Measurements from ENCODE around the gene DIO1. TPM values are rescaled to one million over a fixed set of nuclear protein-coding genes. Genes with fewer than 3 reads are reported as not detected.

DIO1 gene
- polyA plus RNA-seq, 1 of the 3 experiments (the other 2 are of a cell fraction) = not detected

DNA sequence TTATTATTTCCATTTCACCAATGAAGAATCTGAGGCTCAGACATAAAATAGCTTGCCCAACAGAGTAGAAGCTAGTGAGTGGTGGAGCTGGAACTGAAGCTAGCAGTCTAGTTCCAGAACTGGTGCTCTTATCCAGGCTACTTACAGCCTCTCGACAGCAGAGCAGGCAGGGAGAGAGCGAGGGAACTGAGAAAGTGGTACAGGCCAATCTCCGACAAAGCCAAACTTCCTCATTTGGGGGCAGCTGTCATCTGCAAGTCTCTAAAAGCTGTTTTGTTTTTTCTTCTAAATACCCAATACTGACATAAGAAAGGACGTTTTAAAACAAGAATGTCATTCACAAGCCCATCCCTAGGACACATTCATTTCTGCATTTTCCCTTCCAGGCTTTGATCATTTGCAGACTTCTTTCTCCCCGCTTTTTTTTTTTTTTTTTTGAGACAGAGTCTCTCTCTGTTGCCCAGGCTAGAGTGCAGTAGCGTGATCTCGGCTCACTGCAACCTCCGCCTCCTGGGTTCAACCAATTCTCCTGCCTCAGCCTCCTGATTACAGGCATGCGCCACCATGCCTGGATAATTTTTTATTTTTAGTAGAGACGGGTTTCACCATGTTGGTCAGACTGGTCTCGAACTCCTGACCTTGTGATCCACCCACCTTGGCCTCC is 24.4 kb upstream of the DIO1 start:
- H2AFZ ChIP-seq (ENCODE audit: low read depth) = no peak overlapping the region
- POLR2A ChIA-PET = no interaction called here

GRCh38 chr1:53871221-53871620 is 22.8 kb upstream of the DIO1 start:
- CTCF ChIA-PET = interaction anchor here (0.9 to 3.7 kb wide), 4 partner anchors 10 to 89 kb away, joined by 3 to 22 read pairs (median 16); no protein-coding TSS in a partner anchor
- H3K27me3 ChIP-seq (ENCODE audit: insufficient read depth) = no peaks in the 10 kb centered on the region
- no peaks in the 10 kb centered on the region for H3K9me2 ChIP-seq
- no peaks in the 10 kb centered on the region for H3K9me3 ChIP-seq
- no peaks in the 10 kb centered on the region for H4K20me1 ChIP-seq (ENCODE audit: insufficient read depth)
- no peak overlapping the region for H3K4me3 ChIP-seq (ENCODE audit: low read depth in 2 of 2, low read length in 1 of 2)
- H3K9ac ChIP-seq = no peak overlapping the region
- POLR2A ChIA-PET = no interaction called here
- no peaks in the 10 kb centered on the region for H3K79me2 ChIP-seq (ENCODE audit: insufficient read depth)
- no peaks in the 10 kb centered on the region for H3K4me1 ChIP-seq (ENCODE audit: control insufficient read depth in 1 of 2, insufficient read depth in 2 of 2, low read depth in 1 of 2, low read length in 1 of 2)
- no peak overlapping the region for H2AFZ ChIP-seq (ENCODE audit: low read depth)
- peaks cover 43 to 46% of the 10 kb centered on the region in 2 experiments for H3K36me3 ChIP-seq (replicated peaks in 1 of 2; ENCODE audit: control insufficient read depth in 1 of 2, insufficient read depth in 2 of 2, low read length in 1 of 2)
- H3K4me2 ChIP-seq = no peak overlapping the region
- no peak overlapping the region for H3K27ac ChIP-seq (ENCODE audit: low read depth in 2 of 2, low read length in 1 of 2)
- TF ChIP-seq RXRA (IDR thresholded peaks at IDR 0.05; ENCODE audit: borderline replicate concordance, low read depth) (no peak), MAX (IDR thresholded peaks at IDR 0.05; ENCODE audit: low read depth) (no peak), IRF3 (IDR thresholded peaks at IDR 0.05; ENCODE audit: low read depth, low read length) (no peak), ELF1 (IDR thresholded peaks at IDR 0.05) (no peak), SMC3 (IDR thresholded peaks at IDR 0.05; ENCODE audit: low read depth, low read length) (no peak), TCF12 (IDR thresholded peaks at IDR 0.05) (no peak), MXI1 (IDR thresholded peaks at IDR 0.05; ENCODE audit: low read depth, low read length) (no peak), GATA2 (CRISPR knock-in tag; IDR thresholded peaks at IDR 0.05) (no peak)
- H3F3A ChIP-seq (replicated peaks; ENCODE audit: insufficient read depth) = no peaks in the 10 kb centered on the region
- WGBS (ENCODE audit: low lambda C conversion rate) = 61% methylated on average over 4 of the region's 4 CpGs
- DNase-seq = no peak

More for the DNA sequence above, 24.4 kb upstream of the DIO1 start:
- H3K4me3 ChIP-seq (ENCODE audit: low read depth in 2 of 2, low read length in 1 of 2) = no peak overlapping the region
- CTCF ChIA-PET = interaction anchor here (3.2 to 3.7 kb wide), 4 partner anchors 8 to 90 kb away, joined by 17 to 24 read pairs (median 20); no protein-coding TSS in a partner anchor
- no peaks in the 10 kb centered on the region for H3K79me2 ChIP-seq (ENCODE audit: insufficient read depth)
- no peaks in the 10 kb centered on the region for H3K4me1 ChIP-seq (ENCODE audit: control insufficient read depth in 1 of 2, insufficient read depth in 2 of 2, low read depth in 1 of 2, low read length in 1 of 2)
- H3F3A ChIP-seq (replicated peaks; ENCODE audit: insufficient read depth) = no peaks in the 10 kb centered on the region
- H3K27me3 ChIP-seq (ENCODE audit: insufficient read depth) = no peaks in the 10 kb centered on the region
- peaks cover 33 to 42% of the 10 kb centered on the region in 2 experiments for H3K36me3 ChIP-seq (replicated peaks in 1 of 2; ENCODE audit: control insufficient read depth in 1 of 2, insufficient read depth in 2 of 2, low read length in 1 of 2)
- no peaks in the 10 kb centered on the region for H4K20me1 ChIP-seq (ENCODE audit: insufficient read depth)
- H3K9ac ChIP-seq = no peak overlapping the region
- DNase-seq = no peak
- WGBS (ENCODE audit: low lambda C conversion rate) = 98% methylated on average over 11 of the region's 11 CpGs
- no peaks in the 10 kb centered on the region for H3K9me2 ChIP-seq
- H3K9me3 ChIP-seq = no peaks in the 10 kb centered on the region
- TF ChIP-seq SMC3 (IDR thresholded peaks at IDR 0.05; ENCODE audit: low read depth, low read length) (no peak), JUND (IDR thresholded peaks at IDR 0.05) (no peak), MXI1 (IDR thresholded peaks at IDR 0.05; ENCODE audit: low read depth, low read length) (no peak), CTCF (IDR thresholded peaks at IDR 0.05) (no peak), EP300 (IDR thresholded peaks at IDR 0.05; ENCODE audit: borderline replicate concordance in 1 of 2, low read depth in 1 of 2, low read length in 1 of 2) (no peak), IRF3 (IDR thresholded peaks at IDR 0.05; ENCODE audit: low read depth, low read length) (no peak), EZH2phosphoT487 (IDR thresholded peaks at IDR 0.05; ENCODE audit: borderline replicate concordance, low read depth) (no peak), FOSL2 (IDR thresholded peaks at IDR 0.05; ENCODE audit: borderline replicate concordance, low read depth) (no peak), TCF12 (IDR thresholded peaks at IDR 0.05) (no peak), GATA2 (CRISPR knock-in tag; IDR thresholded peaks at IDR 0.05) (no peak)
- H3K27ac ChIP-seq (ENCODE audit: low read depth in 2 of 2, low read length in 1 of 2) = no peak overlapping the region
- H3K4me2 ChIP-seq = no peak overlapping the region

Data from SK-N-SH (cell line).